Fibroblast of villous mesenchyme (primary cell): ENCODE results near the gene WRAP73. TPM values are rescaled to one million over a fixed set of nuclear protein-coding genes. Genes with fewer than 3 reads are reported as not detected.

Source experiments
- DNase-seq: peaks from one replicate; pipeline ENCODE4 v3.0.0-alpha.2; 2010; ENCODE audit warnings: low read depth
- H3K4me3 ChIP-seq: 2 replicates; pipeline ENCODE4 v1.5.1; 2011; ENCODE audit warnings: low read depth, mild to moderate bottlenecking, low read length
- CTCF ChIP-seq: IDR thresholded peaks from 2 replicates; pipeline ENCODE4 v1.5.1; 2012; ENCODE audit warnings: low read depth, mild to moderate bottlenecking, low read length; ENCODE audit not compliant: insufficient read depth
- total RNA-seq: library from RNA; depleted of rRNA; stranded (reverse); fragments of >200 nt; gene quantifications from 2 replicates; pipeline ENCODE4 v1.2.3, GENCODE V29; 2012

The WRAP73 gene
- total RNA-seq, 1 donor = 12.5 TPM

- TF ChIP-seq CTCF = no peak
- no peak overlapping the region for H3K4me3 ChIP-seq
These were observed 68.4 kb downstream of the WRAP73 start for GRCh38 chr1:3581296-3582036.

More at GRCh38 chr1:3581296-3582036, 68.4 kb downstream of the WRAP73 start:
- no peak for DNase-seq

Other genes starting within 250 kb of the WRAP73 start
- gene ARHGEF16, start 195.4 kb downstream of the WRAP73 start, total RNA-seq = 0.86 and 0.97 TPM in 2 replicates
- gene MEGF6, start 38.6 kb downstream of the WRAP73 start, total RNA-seq = 2.2 and 7.1 TPM in 2 replicates
- 19.4 and 20.3 TPM in 2 replicates for gene TPRG1L, start 25.1 kb downstream of the WRAP73 start, total RNA-seq
- gene TP73, start 2.4 kb upstream of the WRAP73 start, total RNA-seq = not detected in 2 replicates
- gene CCDC27, start 102.3 kb upstream of the WRAP73 start, total RNA-seq = not detected in 2 replicates
- gene SMIM1, start 122.6 kb upstream of the WRAP73 start, total RNA-seq = 1.7 and 3.5 TPM in 2 replicates
- gene LRRC47, start 146.4 kb upstream of the WRAP73 start, total RNA-seq = 29.0 and 31.1 TPM in 2 replicates
- gene CEP104, start 207.1 kb upstream of the WRAP73 start, total RNA-seq = 28.1 and 31.6 TPM in 2 replicates
- 4.7 and 6.8 TPM in 2 replicates for gene DFFB, start 207.4 kb upstream of the WRAP73 start, total RNA-seq